Caco-2 (cell line): ENCODE measurements around the gene ALOX12B. TPM values are rescaled to one million over a fixed set of nuclear protein-coding genes. Genes with fewer than 3 reads are reported as not detected.

ENCODE experiments used
- BruUV-seq: library from RNA; stranded (reverse); fragments of 400-500 nt; replicated peaks from 2 replicates; lab custom pipeline; 2021; lab: Mats Ljungman, UMichigan
- CTCF ChIA-PET: fragments of 300-600 bp; sonication (Branson Sonifier 250); formaldehyde crosslinking; loops from one replicate; lab custom pipeline; 2022; ENCODE audit warnings: antibody characterized with exemption; lab: Charles Lee
- POLR2A ChIA-PET: fragments of 300-600 bp; sonication (Branson Sonifier 250); formaldehyde crosslinking; loops from one replicate; lab custom pipeline; 2022; ENCODE audit warnings: antibody characterized with exemption; lab: Charles Lee
- DNase-seq, 2 experiments: peaks; one replicate each; pipeline versions ENCODE4 v3.0.0 to v3.0.0-alpha.2; 2020 to 2022
- H3K27me3 ChIP-seq: replicated peaks from 2 replicates; pipeline ENCODE4 v1.6.0; 2011; ENCODE audit warnings: low read length; ENCODE audit not compliant: control insufficient read depth, insufficient read depth
- H3K36me3 ChIP-seq: 2 replicates; pipeline ENCODE4 v1.5.1; 2011; ENCODE audit warnings: low read length; ENCODE audit not compliant: control insufficient read depth, insufficient read depth
- H3K4me1 ChIP-seq: fragments of 250-450 bp; sonication (Bioruptor Pico); 2 replicates; pipeline ENCODE4 v1.5.1; 2020; ENCODE audit warnings: mild to moderate bottlenecking
- H3K4me3 ChIP-seq: 2 replicates; pipeline ENCODE4 v1.5.1; 2011; ENCODE audit warnings: low read depth, mild to moderate bottlenecking, control low read depth, low read length
- H3K9me3 ChIP-seq: fragments of 250-450 bp; sonication (Bioruptor Pico); 2 replicates; pipeline ENCODE4 v1.5.1; 2020; ENCODE audit warnings: mild to moderate bottlenecking, moderate library complexity
- H3K27ac Mint-ChIP-seq: one replicate; pipeline ENCODE4 v1.8.0; 2022; ENCODE audit warnings: mixed read lengths; ENCODE audit not compliant: unreplicated experiment
- H3K27me3 Mint-ChIP-seq: one replicate; pipeline ENCODE4 v1.8.0; 2022; ENCODE audit warnings: mixed read lengths; ENCODE audit not compliant: insufficient read depth, unreplicated experiment
- H3K36me3 Mint-ChIP-seq: one replicate; pipeline ENCODE4 v1.8.0; 2022; ENCODE audit warnings: mild to moderate bottlenecking, mixed read lengths; ENCODE audit not compliant: insufficient read depth, unreplicated experiment
- H3K4me1 Mint-ChIP-seq: one replicate; pipeline ENCODE4 v1.8.0; 2022; ENCODE audit warnings: low read depth, mixed read lengths; ENCODE audit not compliant: unreplicated experiment
- H3K4me3 Mint-ChIP-seq: one replicate; pipeline ENCODE4 v1.8.0; 2022; ENCODE audit warnings: mild to moderate bottlenecking, moderate library complexity, mixed read lengths; ENCODE audit not compliant: unreplicated experiment
- H3K9me3 Mint-ChIP-seq: one replicate; pipeline ENCODE4 v1.8.0; 2022; ENCODE audit warnings: mixed read lengths; ENCODE audit not compliant: unreplicated experiment
- intact Hi-C: fragments of 100-400 bp; cut with micrococcal nuclease; formaldehyde crosslinking; loops from one replicate; pipeline ENCODE4 v1.10.0; 2022; ENCODE audit not compliant: unreplicated experiment
- total RNA-seq: library from RNA; stranded (reverse); gene quantifications from 2 replicates; pipeline ENCODE4 v1.2.3, GENCODE V29; 2022
- TF ChIP-seq, protein P1 (sequence below), 2 experiments: fragments of 200-600 bp in 1 of 2; IDR thresholded peaks; 1 replicate in 1 of 2; 2 replicates in 1 of 2; pipeline versions ENCODE4 v1.5.1 to v1.8.0; 2011 to 2022; ENCODE audit warnings: antibody characterized with exemption in 1 of 2, control low read depth in 1 of 2, inconsistent platforms in 1 of 2, low read depth in 1 of 2, low read length in 1 of 2, mild to moderate bottlenecking in 1 of 2, moderate library complexity in 1 of 2; ENCODE audit not compliant: insufficient read depth in 1 of 2, severe bottlenecking in 1 of 2, unreplicated experiment in 1 of 2

Gene ALOX12B
- total RNA-seq, 1 experiment from 2014 or later, result 0.34 TPM

GRCh38 chr17:8087952-8088230 is 375 bp upstream of the ALOX12B start:
- Histone ChIP-seq H3K9me3 (no peaks in the 10 kb centered on the region), H3K36me3 (no peaks in the 10 kb centered on the region), H3K4me1 (no peaks in the 10 kb centered on the region), H3K4me3 (no peak overlapping the region), H3K27me3 (no peaks in the 10 kb centered on the region)
- TF ChIP-seq, protein P1, sequence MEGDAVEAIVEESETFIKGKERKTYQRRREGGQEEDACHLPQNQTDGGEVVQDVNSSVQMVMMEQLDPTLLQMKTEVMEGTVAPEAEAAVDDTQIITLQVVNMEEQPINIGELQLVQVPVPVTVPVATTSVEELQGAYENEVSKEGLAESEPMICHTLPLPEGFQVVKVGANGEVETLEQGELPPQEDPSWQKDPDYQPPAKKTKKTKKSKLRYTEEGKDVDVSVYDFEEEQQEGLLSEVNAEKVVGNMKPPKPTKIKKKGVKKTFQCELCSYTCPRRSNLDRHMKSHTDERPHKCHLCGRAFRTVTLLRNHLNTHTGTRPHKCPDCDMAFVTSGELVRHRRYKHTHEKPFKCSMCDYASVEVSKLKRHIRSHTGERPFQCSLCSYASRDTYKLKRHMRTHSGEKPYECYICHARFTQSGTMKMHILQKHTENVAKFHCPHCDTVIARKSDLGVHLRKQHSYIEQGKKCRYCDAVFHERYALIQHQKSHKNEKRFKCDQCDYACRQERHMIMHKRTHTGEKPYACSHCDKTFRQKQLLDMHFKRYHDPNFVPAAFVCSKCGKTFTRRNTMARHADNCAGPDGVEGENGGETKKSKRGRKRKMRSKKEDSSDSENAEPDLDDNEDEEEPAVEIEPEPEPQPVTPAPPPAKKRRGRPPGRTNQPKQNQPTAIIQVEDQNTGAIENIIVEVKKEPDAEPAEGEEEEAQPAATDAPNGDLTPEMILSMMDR (IDR thresholded peaks at IDR 0.05; ENCODE audit: insufficient read depth in 1 of 2, low read depth in 1 of 2, low read length in 1 of 2, severe bottlenecking in 1 of 2, unreplicated experiment in 1 of 2), result no peak
- no peaks in the 10 kb centered on the region for H3K4me1 Mint-ChIP-seq
- DNase-seq, result no peak
- H3K27me3 Mint-ChIP-seq, result peaks cover 12% of the 10 kb centered on the region
- BruUV-seq, result no TSS peak
- ChIA-PET POLR2A (no interaction called here), CTCF (interaction anchor here (0.7 kb wide), 2 partner anchors 46 to 68 kb away, joined by 4 read pairs; no protein-coding TSS in a partner anchor)
- no peak overlapping the region for H3K4me3 Mint-ChIP-seq
- H3K27ac Mint-ChIP-seq, result no peak overlapping the region
- H3K36me3 Mint-ChIP-seq, result no peaks in the 10 kb centered on the region
- no peaks in the 10 kb centered on the region for H3K9me3 Mint-ChIP-seq
- intact Hi-C loops, result no loop called here

GRCh38 chr17:8084250-8084649 is 3.3 kb downstream of the ALOX12B start:
- Mint-ChIP-seq H3K27me3 (peaks cover 8% of the 10 kb centered on the region), H3K9me3 (no peaks in the 10 kb centered on the region), H3K27ac (no peak overlapping the region), H3K4me3 (no peak overlapping the region), H3K36me3 (no peaks in the 10 kb centered on the region), H3K4me1 (no peaks in the 10 kb centered on the region)
- TF ChIP-seq, protein P1 (IDR thresholded peaks at IDR 0.05; ENCODE audit: insufficient read depth in 1 of 2, low read depth in 1 of 2, low read length in 1 of 2, severe bottlenecking in 1 of 2, unreplicated experiment in 1 of 2), result no peak
- H3K4me3 ChIP-seq, result no peak overlapping the region
- DNase-seq, result no peak
- ChIA-PET POLR2A (no interaction called here), CTCF (no interaction called here)
- intact Hi-C loops, result loop anchor here (5.0 kb wide), 1 partner anchor 33 kb away; the partner anchor contains the start of gene ALOXE3
- H3K27me3 ChIP-seq, result no peaks in the 10 kb centered on the region
- H3K36me3 ChIP-seq, result no peaks in the 10 kb centered on the region
- no peaks in the 10 kb centered on the region for H3K4me1 ChIP-seq
- no peaks in the 10 kb centered on the region for H3K9me3 ChIP-seq
- no TSS peak for BruUV-seq

DNA sequence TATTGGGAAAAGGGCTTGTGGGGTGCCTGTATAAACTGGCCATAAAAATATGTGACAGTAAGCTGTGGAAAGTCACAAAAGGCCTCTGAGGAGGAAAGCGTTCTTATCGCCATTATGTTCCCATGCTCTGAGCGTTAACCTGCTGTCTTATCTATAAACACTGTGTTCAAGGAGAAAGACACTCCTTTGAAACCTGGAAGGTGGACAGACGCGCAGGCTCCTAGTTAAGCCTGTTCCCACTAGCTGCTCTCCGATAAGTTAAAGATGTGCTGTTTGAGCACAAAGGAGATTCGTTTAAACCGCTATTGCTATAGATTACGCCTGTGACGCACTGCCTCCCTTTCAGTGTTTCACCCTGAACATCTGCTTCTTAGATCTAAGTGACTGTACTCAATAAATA is 5.2 kb downstream of the ALOX12B start:
- Histone ChIP-seq H3K4me1 (no peaks in the 10 kb centered on the region), H3K9me3 (no peaks in the 10 kb centered on the region), H3K36me3 (no peaks in the 10 kb centered on the region), H3K27me3 (no peaks in the 10 kb centered on the region), H3K4me3 (no peak overlapping the region)
- Mint-ChIP-seq H3K4me1 (no peaks in the 10 kb centered on the region), H3K27ac (no peak overlapping the region), H3K4me3 (no peak overlapping the region), H3K36me3 (no peaks in the 10 kb centered on the region), H3K27me3 (peaks cover 2% of the 10 kb centered on the region), H3K9me3 (no peaks in the 10 kb centered on the region)
- BruUV-seq, result no TSS peak
- TF ChIP-seq, protein P1 (IDR thresholded peaks at IDR 0.05; ENCODE audit: insufficient read depth in 1 of 2, low read depth in 1 of 2, low read length in 1 of 2, severe bottlenecking in 1 of 2, unreplicated experiment in 1 of 2), result no peak
- POLR2A ChIA-PET, result no interaction called here
- DNase-seq, result no peak
- intact Hi-C loops, result loop anchor here (5.0 kb wide), 1 partner anchor 35 kb away; the partner anchor contains the start of gene ALOXE3
- CTCF ChIA-PET, result no interaction called here
